ENCODE measurements around the gene OSCP1. TPM values are rescaled to one million over a fixed set of nuclear protein-coding genes. Genes with fewer than 3 reads are reported as not detected.

Gene OSCP1, protein sequence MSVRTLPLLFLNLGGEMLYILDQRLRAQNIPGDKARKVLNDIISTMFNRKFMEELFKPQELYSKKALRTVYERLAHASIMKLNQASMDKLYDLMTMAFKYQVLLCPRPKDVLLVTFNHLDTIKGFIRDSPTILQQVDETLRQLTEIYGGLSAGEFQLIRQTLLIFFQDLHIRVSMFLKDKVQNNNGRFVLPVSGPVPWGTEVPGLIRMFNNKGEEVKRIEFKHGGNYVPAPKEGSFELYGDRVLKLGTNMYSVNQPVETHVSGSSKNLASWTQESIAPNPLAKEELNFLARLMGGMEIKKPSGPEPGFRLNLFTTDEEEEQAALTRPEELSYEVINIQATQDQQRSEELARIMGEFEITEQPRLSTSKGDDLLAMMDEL
- 10 to 100 TPM in 6 of 7 donors, 1 to 10 TPM in 1; 9.1 to 27.7 (median 12.2) TPM for total RNA-seq
- 10 to 100 TPM in 1 of 2 donors, 1 to 10 TPM in 1; 9.6 to 16.1 TPM for polyA plus RNA-seq
- long read RNA-seq, donor 1, transcript OSCP1-201 (10 exons, 1,455 nt): major isoform, 37 of 50 reads
- long read RNA-seq, donor 1, partial matches to known transcripts: 3 of 50 reads
- long read RNA-seq, donor 1, other reads (novel, unspliced or antisense): 10 of 50 reads
- long read RNA-seq, donor 2, transcript OSCP1-201 (10 exons, 1,455 nt): major isoform, 11 of 13 reads
- long read RNA-seq, donor 2, partial matches to known transcripts: 0 of 13 reads
- long read RNA-seq, donor 2, other reads (novel, unspliced or antisense): 0 of 13 reads
- long read RNA-seq, donor 3, transcript OSCP1-202 (5 exons, 767 nt): major isoform, 5 of 14 reads
- long read RNA-seq, donor 3, transcript OSCP1-201 (10 exons, 1,455 nt): major isoform, 5 of 14 reads
- long read RNA-seq, donor 3, partial matches to known transcripts: 1 of 14 reads
- long read RNA-seq, donor 3, other reads (novel, unspliced or antisense): 3 of 14 reads

DNA sequence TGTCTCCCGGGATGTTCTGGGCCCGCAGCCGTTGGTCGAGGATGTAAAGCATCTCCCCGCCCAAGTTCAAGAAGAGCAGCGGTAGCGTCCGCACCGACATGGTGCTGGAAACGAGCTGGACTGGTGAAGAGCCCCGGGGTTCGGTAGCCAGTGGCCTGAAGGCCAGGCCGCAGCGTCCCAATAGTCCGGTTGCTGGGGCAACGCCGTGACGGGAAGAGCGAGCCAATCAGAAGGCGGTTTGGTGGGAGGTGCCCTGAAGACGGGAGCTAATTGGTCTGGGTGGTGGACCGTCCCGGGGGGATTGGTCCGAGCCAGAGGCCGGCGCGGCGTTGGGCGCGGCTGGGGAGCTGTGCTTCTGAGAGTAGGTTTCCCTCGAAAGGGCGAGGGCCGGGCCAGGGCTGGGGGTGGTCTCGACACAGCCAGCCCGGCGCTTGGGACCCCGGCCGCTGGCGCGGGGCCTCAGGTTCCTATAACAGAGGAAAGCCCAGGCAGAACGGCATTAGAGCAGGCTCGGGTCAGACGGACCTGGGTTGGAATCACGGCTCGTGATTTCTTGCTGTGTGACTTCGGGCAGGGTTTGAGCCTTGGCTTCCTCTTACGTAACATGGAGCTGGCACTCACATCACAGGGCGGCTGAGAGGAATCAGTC, at the start of gene OSCP1:
Gene OSCP1, minus strand, starts transcription at position 182 of the 649 bp plus-strand sequence. Its CDS starts 82 bp downstream, at position 100.
- H3K36me3 ChIP-seq: no peaks in the 10 kb centered on the region
- 0 to 1% (median 1%) methylated on average over 48 of the region's 48 CpGs for WGBS, 3 donors
- TF ChIP-seq, protein P1, sequence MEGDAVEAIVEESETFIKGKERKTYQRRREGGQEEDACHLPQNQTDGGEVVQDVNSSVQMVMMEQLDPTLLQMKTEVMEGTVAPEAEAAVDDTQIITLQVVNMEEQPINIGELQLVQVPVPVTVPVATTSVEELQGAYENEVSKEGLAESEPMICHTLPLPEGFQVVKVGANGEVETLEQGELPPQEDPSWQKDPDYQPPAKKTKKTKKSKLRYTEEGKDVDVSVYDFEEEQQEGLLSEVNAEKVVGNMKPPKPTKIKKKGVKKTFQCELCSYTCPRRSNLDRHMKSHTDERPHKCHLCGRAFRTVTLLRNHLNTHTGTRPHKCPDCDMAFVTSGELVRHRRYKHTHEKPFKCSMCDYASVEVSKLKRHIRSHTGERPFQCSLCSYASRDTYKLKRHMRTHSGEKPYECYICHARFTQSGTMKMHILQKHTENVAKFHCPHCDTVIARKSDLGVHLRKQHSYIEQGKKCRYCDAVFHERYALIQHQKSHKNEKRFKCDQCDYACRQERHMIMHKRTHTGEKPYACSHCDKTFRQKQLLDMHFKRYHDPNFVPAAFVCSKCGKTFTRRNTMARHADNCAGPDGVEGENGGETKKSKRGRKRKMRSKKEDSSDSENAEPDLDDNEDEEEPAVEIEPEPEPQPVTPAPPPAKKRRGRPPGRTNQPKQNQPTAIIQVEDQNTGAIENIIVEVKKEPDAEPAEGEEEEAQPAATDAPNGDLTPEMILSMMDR (IDR thresholded peaks at IDR 0.05): no peak
- peak; percentile 98 for TF ChIP-seq POLR2A (IDR thresholded peaks at IDR 0.05)
- TF ChIP-seq EP300 (IDR thresholded peaks at IDR 0.05): no peak
- H3K9me3 ChIP-seq: no peaks in the 10 kb centered on the region
- H3K4me3 ChIP-seq: peak within 1 kb of the TSS; percentile 62
- no peaks in the 10 kb centered on the region for H3K27me3 ChIP-seq
- no peaks in the 10 kb centered on the region for H3K4me1 ChIP-seq (ENCODE audit: insufficient read depth)
- intact Hi-C loops (cut with DNase I): no loop called here
- H3K27ac ChIP-seq: peak within 1 kb of the TSS; percentile 83 to 97
- DNase-seq: peak; percentile 95 to 98 (median 97)

DNA sequence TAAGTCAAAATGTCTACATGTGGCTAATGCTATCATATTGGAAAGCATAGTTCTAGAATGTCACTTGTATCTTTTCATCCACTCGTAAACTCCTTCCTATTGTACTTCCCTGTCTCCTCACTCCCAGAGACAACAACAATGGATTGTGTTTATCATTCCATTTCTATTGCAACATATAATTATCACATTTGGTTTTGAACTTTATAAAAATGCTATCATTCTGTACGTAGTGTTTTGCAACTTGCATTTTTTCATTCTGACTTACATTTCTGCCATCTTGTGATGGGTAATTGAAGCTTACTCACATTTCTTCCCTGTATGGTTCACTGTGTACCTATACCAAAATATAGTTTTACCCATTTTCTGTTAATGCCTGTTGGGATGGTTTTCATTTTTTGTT, 47.0 kb upstream of the OSCP1 start:
- no peaks in the 10 kb centered on the region for H3K9me3 ChIP-seq
- H3K27me3 ChIP-seq: no peaks in the 10 kb centered on the region
- no peaks in the 10 kb centered on the region for H3K4me1 ChIP-seq (ENCODE audit: insufficient read depth)
- intact Hi-C loops (cut with DNase I): no loop called here
- DNase-seq: no peak
- H3K4me3 ChIP-seq: no peak overlapping the region
- no peak overlapping the region for H3K27ac ChIP-seq
- H3K36me3 ChIP-seq: no peaks in the 10 kb centered on the region
- TF ChIP-seq, protein P1 (IDR thresholded peaks at IDR 0.05): no peak
- no peak for TF ChIP-seq EP300 (IDR thresholded peaks at IDR 0.05)
- TF ChIP-seq POLR2A (IDR thresholded peaks at IDR 0.05): no peak
- 35 to 47% (median 36%) methylated on average over 2 of the region's 2 CpGs for WGBS, 3 donors

DNA sequence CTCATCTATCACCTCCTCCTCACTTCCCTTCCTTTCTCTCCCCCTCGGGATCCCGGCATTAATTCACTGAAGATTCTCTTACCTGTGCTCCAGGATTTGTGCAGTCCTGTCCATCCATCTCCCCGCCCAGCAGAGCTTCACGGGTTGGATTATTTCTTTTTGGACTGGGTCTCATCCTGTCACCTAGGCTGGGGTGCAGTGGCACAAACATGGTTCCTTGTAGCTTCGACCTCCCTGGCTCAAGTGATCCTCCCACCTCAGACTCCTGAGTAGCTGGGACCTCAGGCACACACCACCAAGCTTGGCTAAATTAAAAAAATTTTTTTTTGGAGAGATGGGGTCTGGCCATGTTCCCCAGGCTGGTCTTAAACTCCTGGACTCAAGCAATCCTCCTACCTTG, 44.7 kb upstream of the OSCP1 start:
- Histone ChIP-seq H3K36me3 (no peaks in the 10 kb centered on the region), H3K27ac (no peak overlapping the region), H3K4me3 (no peak overlapping the region), H3K9me3 (no peaks in the 10 kb centered on the region), H3K27me3 (no peaks in the 10 kb centered on the region), H3K4me1 (ENCODE audit: insufficient read depth) (no peaks in the 10 kb centered on the region)
- no peak for DNase-seq
- TF ChIP-seq, protein P1 (IDR thresholded peaks at IDR 0.05): no peak
- intact Hi-C loops (cut with DNase I): no loop called here
- WGBS, 3 donors: 78 to 80% (median 79%) methylated on average over 5 of the region's 5 CpGs

DNA sequence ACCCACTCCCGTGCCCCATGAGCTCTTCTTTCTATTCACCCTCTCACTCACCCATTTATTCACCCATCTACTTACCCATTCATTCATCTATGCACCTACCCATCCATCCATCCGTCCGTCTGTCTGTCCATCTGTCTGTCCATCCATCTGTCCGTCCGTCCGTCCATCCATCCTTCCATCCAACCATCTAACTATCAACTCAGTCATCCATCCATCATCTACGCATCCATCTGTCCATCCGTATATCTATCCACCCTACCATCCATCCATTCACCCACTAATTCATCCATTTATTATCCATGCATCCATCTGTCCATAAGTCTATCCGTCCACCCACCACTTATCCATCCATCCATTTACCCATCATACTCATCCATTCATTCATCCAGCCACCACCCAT, 43.3 kb upstream of the OSCP1 start:
- Histone ChIP-seq H3K27ac (no peak overlapping the region), H3K36me3 (no peaks in the 10 kb centered on the region), H3K27me3 (no peaks in the 10 kb centered on the region), H3K4me1 (ENCODE audit: insufficient read depth) (no peaks in the 10 kb centered on the region), H3K4me3 (no peak overlapping the region), H3K9me3 (no peaks in the 10 kb centered on the region)
- DNase-seq: no peak
- 88 to 91% (median 90%) methylated on average over 9 of the region's 9 CpGs for WGBS, 3 donors
- TF ChIP-seq EP300 (IDR thresholded peaks at IDR 0.05) (no peak), POLR2A (IDR thresholded peaks at IDR 0.05) (no peak)
- TF ChIP-seq, protein P1 (IDR thresholded peaks at IDR 0.05): no peak
- intact Hi-C loops (cut with DNase I): no loop called here
